Subcutaneous adipose tissue (tissue), 4 donors: ENCODE results near the gene SAG. TPM values are rescaled to one million over a fixed set of nuclear protein-coding genes. Genes with fewer than 3 reads are reported as not detected.

Experiments
- total RNA-seq, 4 donors: library from RNA; depleted of rRNA; stranded (reverse); fragments of >200 nt; gene quantifications; one replicate each; pipeline ENCODE4 v1.1.0, GENCODE V29; 2016
- TF ChIP-seq, protein P1 (sequence below): fragments of 450-650 bp; IDR thresholded peaks from one replicate; pipeline ENCODE4 v1.5.1; 2016; ENCODE audit warnings: low read depth, mild to moderate bottlenecking, control low read depth, antibody characterized with exemption, moderate library complexity

The SAG gene
- total RNA-seq, 4 donors from 2014 or later, result not detected

DNA sequence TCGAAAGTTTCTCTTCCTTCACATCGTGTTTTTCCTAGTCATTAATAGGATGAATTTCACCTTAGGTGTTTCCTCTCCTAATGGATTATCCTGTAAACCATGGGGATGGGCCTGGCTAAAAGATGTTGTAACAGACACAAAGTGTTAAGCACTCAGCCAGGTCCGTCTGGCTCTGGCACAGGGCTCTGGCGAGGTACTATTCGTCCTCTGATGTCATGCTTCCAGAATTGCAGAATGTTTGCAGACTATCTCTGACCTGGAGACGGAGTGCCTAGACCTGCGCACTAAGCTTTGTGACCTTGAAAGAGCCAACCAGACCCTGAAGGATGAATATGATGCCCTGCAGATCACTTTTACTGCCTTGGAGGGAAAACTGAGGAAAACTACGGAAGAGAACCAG, 42.9 kb upstream of the SAG start:
- TF ChIP-seq, protein P1, sequence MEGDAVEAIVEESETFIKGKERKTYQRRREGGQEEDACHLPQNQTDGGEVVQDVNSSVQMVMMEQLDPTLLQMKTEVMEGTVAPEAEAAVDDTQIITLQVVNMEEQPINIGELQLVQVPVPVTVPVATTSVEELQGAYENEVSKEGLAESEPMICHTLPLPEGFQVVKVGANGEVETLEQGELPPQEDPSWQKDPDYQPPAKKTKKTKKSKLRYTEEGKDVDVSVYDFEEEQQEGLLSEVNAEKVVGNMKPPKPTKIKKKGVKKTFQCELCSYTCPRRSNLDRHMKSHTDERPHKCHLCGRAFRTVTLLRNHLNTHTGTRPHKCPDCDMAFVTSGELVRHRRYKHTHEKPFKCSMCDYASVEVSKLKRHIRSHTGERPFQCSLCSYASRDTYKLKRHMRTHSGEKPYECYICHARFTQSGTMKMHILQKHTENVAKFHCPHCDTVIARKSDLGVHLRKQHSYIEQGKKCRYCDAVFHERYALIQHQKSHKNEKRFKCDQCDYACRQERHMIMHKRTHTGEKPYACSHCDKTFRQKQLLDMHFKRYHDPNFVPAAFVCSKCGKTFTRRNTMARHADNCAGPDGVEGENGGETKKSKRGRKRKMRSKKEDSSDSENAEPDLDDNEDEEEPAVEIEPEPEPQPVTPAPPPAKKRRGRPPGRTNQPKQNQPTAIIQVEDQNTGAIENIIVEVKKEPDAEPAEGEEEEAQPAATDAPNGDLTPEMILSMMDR, result no peak

DNA sequence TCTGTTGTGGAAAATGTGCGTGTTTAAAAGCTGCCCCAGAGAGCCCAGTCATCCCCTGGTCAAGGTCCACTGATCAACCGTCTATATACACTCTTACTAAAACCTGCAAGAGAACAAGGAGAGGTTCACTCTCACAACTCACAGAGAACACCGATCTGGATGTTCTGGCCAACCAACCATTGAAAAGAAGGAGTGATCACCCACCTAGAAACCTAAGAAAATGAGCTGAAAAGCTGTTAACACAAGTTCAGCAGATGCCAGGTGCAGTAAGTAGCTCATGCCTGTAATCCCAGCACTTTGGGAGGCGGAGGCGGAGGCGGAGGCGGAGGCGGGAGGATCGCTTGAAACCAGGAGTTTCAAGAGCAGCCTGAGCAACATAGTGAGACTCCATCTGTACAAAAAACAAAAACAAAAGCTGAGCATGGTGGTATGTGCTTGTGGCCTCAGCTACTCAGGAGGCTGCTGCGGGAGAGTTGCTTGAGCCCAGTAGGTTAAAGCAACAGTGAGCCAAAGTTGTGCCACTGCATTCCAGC, 41.7 kb upstream of the SAG start:
- TF ChIP-seq, protein P1, result no peak

DNA sequence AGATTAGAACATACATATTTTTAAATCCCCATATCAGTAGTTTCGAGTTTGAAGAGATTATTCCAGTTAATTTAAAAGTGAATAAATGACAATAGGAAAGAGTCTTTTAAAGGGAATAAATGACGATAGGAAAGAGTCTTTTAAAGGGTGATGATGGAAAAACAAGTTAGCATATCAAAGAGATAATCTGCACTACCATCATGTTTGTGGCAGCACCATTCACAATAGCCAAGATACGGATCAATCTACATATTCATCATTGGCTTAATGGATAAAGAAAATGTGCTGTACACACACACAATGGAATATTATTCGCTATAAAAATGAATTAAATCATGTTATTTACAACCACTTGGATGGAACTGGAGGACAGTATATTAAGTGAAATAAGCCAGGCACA, 41.1 kb upstream of the SAG start:
- TF ChIP-seq, protein P1, result no peak

DNA sequence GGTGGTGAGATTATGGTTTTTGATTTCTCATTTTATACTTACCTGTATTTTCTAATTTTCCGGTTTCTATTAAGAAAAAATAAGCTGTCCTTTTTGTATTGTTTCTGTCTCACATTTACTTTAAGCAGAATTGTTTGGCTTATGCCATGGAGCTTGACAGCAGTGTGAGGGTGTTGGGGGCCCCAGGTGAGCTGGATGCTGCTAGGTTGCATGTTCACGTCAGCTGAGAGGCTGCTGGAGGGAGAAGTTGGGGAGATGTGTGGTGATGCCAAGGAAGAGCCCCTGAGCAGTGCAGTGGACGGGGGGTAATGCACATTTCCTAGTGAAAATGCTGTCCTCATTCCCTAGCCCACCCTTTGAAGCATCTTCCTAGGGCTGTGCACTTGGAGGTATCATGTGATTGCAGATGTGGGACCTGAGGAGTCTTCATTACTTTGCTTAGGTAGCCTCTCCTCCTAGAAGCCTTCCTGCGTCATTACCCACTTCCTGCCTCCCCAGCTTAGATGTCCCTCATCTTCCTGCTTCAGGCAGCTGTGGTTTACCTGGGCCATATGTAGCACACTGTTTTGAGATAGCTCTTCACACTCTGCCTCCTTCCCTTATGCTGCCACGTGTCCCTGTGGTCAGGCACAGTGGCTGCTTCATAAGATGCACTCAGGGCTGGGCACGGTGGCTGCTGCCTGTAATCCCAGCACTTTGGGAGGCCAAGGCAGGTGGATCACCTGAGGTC, 39.9 kb upstream of the SAG start:
- TF ChIP-seq, protein P1, result no peak

DNA sequence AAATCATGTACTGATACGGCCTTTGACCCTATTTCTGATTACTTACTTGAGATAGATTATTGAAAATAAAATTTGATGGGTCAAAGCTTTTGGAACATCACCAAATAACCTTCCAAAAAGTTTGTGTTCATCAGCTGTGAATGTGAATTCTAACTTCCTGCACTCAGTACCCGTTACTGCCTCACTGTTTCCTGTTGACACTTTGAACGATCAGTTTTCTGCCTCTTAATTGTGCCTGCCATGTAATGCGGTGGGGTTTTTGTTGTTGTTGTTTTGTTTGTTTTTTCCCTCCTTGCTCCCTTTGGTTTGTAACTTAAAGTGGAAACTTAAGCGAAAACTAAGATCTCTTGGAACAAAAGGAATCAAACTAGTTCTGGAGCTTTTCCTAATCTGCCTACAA, 37.2 kb upstream of the SAG start:
- TF ChIP-seq, protein P1, result no peak

DNA sequence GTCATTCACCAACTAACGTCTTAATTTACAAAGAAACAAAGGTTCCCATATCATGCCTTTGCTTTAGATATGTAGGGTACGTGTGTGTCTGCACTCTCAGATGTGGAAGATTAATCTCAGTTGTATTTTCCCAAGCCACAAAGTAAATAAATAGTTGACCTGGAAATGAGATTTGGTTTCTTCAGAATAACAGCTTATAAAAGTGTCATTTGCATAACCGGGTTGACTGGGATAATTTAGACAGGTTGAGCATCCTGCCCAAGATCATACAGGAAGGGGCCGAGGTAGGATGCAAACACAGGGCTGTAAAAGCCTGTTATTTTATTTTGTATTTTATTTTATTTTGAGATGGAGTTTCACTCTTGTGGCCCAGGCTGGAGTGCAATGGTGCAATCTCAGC, 36.7 kb upstream of the SAG start:
- TF ChIP-seq, protein P1, result no peak

DNA sequence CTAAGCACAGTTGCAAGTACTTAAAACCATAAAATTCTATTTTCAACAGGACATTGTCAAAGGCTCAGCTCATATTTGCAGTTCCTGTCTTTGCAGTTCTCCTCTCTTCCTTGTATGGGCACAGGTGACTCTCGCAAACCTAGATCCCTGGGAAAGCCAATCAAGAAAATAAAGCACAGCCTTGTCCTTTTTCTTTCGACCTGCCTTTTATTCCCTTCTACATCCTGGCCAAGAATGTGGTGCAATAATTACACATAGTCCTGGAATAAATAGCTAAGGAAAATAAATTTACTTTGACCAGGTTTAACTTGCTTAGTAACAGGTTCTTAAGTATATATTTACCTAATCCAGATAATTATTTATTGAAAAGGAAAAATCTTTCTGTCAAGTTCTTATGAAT, 35.9 kb upstream of the SAG start:
- TF ChIP-seq, protein P1, result no peak
